NK-92 (cell line): ENCODE data around the gene SBDS.
A peak's percentile ranks its signal among the peaks of the same experiment; 100 is the strongest.
"Not testable (repeated sequence)": the region's sequence is repeated elsewhere in the genome, so short reads cannot be mapped to it uniquely, and the experiment has no call there.

Source experiments
- DNase-seq: peaks from one replicate; lab custom pipeline; 2025; ENCODE audit not compliant: unreplicated experiment; lab: John Stamatoyannopoulos, UW

Gene SBDS

DNA sequence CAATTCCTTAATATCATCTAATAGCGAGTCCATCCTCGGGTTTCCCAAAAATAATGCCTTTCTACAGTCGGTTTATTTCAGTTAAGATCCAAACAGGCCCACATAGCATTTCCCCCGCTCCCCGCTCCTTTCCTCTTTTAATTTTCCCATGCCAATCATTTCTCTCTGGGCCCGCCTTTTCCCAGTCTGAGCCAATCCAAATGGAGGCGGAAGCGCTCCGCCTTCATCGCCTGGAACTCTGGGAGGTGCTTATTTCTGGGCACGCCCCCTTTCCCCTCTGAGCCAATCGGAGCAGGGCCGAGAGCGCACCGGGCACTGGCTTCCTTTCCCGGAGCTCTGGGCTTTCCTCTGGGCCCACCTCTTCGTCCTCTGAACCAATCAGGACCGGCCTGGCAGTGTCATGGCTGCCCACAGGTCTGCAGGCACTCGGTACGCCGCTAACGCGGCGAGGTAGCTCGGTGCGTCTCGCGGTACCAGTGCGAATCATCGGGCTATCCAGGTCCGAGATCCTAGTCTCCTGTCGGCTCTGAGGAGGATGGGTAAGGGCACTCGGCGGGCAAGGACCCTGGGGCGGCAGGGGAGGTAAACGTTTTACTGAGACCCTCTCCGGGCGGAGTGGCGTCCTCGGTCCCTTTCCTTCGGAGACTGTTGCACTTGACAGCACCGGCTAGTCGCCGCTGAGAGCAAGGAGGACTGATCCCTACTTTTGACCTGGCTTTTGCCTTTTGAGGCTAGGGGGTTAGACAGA is 1.2 kb upstream of the SBDS start, which contains the start of gene TYW1:
Gene TYW1 (plus strand): TSS at position 390 of the 748 bp plus-strand sequence. CDS start 146 bp downstream, at position 536.
- peak; percentile 91 for DNase-seq

DNA sequence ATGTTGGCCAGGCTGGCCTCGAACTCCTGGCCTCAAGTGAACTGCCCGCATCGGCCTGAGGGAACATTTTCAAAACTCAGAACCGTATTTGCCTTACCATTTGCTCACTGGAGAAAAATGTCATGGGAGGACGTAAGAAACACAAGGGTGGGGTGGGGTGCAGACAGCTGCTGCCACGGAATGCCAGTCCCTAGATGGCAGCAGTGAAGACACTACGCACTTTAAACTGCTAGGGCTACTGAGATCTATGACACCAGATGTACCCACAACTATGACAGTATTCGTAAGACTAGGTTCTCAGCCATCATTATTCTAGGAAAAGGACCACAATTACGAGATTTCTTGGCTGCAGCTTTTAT is 716 bp downstream of the SBDS start:
- not testable (repeated sequence) for DNase-seq

DNA sequence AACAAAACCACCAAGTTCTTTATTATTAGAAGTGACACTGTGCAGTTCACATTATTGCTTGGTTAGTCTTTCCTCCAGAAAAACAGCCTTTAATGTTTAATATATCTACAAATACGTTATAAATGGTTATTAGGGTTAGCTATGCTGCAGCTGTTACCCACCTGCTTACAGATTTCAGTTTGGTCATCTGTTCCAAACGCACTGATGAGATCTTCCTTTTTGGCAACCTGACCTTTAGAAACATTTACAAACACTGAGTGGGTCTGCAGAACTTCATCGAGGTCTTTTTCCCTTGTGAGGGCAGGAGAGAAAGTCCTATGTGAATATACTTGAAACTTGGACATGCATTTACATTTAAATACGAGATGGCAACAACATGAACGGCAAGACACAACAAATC is 1.3 kb downstream of the SBDS start:
- not testable (repeated sequence) for DNase-seq

DNA sequence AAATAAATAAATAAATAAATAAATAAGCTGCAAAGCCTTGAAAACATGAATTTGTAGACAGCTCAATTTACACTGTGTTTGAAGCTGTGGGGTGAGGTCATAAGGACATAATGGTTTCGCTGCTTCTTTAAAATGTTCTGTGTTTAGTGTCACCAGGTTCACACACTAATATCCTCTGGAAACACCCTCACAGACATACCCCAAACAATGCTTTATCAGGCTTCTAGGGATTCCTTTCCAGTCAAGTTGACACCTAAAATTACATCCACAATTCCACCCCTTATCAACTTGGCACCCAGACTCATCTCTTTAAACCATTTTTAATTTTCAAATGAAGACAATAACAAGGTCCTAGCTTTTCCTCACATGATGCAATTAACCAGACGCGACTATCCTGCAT is 5.8 kb downstream of the SBDS start:
- not testable (repeated sequence) for DNase-seq

DNA sequence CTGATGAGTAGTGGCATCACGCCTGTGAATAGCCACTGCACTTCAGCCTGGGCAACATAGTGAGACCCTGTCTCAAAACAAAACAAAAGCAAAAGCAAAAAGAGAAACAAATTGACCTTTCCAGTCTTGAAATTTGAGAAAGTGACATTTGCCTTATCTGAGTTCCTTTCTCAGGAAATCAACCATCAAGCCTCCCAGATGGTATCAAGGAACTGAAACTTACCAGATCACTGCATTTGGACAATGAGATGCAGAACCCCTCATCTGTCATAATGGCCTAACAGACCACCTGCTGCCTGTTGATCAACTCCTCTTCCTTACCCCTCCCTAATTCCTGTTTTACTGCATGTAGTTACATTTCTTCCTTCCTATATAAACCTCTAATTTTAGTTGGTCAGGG is 15.1 kb downstream of the SBDS start:
- DNase-seq = not testable (repeated sequence)

DNA sequence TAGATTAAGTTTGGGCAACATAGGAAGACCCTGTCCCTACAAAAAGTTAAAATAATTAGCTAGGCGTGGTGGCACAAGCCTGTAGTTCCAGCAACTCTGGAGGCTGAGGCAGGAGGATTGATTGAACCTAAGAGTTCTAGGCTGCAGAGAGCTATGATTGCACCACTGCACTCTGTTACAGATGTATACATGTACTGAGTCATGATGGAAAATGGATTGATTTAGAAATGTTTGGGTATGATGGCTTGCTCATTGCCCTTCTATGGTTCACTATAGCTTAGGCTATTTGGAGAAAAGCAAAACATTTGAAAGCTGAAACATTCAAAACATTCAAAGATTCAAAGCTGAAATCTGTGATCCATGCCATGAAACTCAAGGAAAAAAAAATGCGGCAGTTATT is 16.4 kb downstream of the SBDS start:
- not testable (repeated sequence) for DNase-seq

DNA sequence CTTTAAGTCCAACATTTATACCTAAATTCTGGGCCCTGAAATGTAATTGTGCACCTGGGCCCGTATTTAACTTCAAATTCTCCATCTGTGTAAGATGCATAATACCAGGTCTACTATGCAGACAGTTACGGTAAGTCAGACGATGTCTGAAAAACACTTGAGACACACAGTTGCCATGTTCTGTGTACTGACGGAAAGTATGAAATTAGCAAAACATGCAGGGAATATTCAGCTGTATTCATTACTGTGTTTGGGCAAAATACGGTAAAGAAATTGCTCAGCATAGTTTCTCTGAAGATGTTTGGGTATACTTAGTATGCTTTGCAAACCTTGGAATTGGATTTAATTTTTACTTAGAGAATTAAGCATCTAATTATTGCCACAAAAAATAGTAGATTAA is 17.1 kb downstream of the SBDS start:
- DNase-seq = not testable (repeated sequence)

DNA sequence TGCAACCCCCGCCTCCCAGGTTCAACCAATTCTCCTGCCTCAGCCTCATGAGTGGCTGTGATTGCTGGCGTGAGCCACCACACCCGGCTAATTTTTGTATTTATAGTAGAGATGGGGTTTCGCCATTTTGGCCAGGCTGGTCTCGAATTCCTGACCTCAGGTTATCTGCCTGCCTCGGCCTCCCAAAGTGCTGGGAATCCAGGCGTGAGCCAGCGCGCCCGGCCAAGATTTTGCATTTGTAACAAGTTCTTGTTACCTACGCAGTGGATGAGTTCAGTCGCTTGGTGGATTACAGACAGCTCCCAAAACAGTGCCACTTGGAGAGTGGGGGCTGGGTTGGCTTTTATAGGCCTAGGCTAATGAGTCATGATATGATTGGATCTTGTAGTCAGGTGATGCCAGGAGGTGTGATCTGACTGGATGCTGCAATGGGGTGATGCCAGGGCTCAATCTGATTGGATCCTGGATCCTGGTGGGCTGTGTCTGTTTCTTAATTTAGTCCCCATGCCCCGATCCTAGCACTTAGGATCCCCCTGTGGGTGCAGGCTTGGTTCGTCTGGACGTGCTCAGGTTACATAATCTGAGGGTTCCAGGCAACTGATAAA is 20.3 kb downstream of the SBDS start:
- DNase-seq = no peak

DNA sequence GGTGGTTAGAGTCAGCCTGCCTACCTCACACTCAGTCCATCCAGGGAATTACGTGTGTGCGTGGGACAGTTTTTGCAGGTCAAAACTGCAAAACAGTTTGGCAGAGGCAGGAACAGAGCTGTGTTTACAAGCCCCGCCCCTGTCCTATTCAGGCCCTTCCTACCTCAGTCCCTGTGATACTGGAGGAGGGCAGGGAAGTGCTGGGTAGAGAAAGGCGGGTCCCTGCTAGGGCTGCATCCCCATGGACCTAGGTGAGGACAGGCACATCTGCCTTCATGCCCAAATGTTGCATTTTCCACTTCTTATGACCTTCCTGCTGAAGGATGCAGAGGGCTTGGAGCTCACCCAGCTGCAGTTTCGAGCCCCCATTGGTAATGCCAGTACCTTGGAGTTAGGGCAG is 25.1 kb downstream of the SBDS start:
- DNase-seq = no peak

DNA sequence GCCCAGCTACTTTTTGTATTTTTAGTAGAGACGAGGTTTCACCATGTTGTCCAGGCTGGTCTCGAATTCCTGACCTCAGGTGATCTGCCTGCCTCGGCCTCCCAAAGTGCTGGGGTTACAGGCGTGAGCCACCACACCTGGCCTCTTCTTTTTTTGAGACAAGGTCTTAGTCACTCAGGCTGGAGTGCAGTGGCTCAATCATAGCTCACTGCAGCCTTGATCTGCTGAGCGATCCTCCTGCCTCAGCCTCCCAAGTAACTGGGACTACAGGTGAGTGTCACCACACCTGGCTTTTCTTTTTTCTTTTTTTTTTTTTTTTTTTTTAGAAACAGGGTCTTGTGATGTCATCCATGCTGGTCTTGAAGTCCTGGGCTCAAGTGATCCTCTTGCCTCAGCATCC is 26.4 kb downstream of the SBDS start:
- not testable (repeated sequence) for DNase-seq

DNA sequence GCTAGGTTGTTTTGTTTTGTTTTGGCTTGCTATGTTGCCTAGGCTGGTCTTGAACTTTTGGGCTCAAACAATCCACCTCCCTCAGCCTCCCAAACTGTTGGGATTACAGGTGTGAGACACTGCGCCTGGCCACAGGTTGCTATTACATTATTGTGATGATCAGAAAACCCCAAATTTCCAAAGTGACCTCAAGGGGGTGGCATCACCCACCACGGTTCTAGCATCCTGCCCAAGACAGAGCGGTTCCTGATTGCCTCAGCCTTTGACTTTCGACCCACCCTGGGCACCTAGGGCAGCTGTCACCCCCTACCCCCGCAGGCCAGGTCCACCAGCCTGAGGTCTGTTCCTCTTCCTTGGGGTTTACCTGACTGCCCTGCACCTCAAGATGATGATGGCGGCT is 28.4 kb downstream of the SBDS start:
- DNase-seq = no peak

DNA sequence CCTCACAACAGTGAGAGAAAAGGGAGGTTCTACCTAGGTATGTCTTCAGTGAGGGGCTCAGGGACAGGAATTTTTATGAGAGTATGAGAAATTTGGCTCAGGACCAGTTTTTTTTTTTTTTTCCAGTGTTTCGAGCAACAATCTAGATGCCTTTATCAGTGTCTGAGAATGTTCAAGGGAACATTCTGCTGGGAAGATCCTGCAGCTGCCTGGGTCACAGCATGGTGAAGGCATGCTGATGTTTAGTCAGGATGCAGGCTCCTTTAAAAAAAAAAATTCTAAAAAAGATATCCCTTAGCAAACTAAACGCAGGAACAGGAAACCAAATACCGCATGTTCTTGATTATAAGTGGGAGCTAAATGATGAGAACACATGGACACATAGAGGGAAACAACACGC is 31.0 kb downstream of the SBDS start:
- DNase-seq = no peak

DNA sequence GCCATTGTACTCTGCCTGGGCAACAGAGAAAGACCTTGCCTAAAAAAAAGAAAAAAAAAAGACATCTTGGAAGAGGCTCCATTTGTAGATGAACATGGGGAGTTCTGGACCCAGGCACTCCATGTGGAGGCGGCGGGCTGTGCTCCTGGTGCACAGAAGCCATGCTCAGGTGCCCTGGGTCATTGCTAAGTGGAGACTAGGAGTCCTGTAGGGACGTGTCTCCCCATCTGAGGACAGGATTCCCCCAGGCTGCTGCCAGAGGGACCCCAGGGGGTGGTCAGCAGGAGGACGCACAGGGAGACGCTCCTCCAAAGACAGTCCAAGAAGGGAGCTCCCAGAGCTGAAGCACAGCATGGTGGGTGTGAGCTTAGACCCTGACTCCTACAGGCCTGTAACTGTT is 34.3 kb downstream of the SBDS start:
- DNase-seq = no peak

DNA sequence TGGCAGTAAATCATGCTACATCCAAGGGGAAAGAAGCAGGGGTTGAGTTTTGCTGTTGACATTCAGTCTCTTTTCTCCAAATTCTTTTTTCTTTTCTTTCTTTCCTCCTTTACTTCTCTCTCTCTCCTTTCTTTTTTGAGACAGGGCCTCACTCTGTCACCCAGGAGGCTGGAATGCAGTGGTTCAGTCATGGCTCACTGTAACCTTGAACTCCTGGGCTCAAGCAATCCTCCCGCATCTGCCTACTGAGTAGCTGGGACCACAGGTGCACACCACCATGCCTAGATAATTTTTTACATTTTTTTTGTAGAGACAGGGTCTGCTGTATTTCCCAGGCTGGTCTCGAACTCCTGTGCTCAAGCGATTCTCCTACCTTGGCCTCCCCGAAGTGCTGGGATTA is 35.2 kb downstream of the SBDS start:
- no peak for DNase-seq

DNA sequence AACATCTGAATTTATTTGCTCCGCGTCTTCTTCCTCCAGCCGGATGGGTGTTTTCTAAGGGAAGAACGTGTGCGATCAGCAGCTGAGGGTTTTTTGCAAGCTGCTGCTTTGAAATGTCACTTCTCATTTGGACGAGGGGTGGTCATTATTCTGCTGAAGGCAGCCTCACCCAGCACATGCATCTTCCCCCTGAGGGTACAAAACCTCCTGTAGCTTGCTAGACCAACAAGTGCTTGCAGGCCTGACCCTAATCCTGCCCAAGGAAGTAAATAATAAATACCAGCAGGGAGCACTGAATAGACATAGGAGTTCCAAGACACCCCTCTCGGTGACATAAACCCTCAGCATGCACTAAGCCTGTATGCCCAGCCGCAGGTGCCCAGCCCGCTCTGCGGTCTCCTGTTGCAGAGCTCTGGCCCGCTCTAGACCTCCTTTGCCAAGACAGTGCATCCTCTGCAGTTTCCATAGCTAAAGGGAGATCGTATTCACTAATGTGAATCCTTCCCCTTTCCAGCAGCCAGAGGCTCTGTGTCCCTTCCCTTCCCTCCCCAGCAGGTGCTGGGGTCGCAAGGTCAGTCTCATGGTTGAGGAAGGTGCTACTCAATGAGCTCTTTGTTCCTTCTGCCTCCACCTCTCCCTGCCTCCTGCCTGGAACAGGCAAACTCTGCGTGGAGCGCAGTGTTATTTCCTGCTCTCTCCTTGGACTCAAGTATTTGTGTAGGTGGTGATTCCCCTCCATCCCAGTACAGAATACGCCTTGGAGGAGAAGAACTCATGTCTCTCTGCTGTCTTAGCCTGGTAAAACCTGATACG is 36.6 kb downstream of the SBDS start:
- DNase-seq = no peak

DNA sequence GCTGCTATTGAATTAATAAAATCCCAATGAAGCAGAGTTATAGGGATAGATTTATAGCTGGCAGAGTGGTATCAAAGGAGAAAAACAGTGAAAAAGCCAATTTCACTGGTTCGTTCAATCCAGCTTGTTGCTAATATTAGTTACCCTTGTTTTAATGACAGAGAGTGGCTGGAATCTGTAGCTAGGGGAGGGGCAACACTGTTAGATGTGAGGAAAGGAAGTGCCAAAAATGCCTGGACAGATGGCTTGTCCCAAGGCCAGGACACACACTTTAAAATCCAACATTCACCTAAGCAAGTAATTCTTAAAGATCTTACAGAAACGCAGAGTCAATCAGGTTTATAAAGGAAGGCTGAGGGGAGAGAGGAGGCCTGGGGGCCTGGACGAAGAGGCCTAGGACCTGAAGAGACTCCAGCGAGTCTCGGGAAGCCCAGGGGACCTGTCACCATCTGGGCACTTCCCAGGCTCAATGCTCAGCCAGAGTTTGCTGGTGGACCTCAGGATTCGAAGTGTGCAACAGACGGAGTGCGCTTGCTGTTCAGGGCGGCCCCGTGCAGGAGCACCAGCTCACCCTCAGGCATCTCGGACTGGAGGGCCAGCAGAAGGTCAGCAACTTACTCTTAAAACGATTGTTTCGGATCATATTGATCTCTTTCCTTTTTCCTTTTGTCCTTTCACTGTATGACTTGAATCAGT is 37.6 kb downstream of the SBDS start:
- no peak for DNase-seq

DNA sequence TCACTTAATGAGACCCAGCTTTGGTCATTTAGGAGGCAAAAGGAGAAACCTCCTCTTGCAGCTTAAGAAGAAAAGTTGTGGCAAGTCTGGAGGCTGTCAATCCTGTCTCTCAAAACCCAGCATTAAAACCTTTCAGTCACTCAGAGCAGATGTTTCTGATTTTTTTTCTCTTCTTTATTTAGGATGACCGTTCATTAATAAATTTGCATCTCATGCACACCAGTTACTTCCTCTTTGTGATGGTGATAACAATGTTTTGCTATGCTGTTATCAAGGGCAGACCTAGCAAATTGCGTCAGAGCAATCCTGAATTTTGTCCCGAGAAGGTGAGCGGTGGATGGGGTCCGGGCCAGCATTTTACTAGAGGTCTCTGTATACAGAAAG is 42.4 kb downstream of the SBDS start:
- DNase-seq = no peak

DNA sequence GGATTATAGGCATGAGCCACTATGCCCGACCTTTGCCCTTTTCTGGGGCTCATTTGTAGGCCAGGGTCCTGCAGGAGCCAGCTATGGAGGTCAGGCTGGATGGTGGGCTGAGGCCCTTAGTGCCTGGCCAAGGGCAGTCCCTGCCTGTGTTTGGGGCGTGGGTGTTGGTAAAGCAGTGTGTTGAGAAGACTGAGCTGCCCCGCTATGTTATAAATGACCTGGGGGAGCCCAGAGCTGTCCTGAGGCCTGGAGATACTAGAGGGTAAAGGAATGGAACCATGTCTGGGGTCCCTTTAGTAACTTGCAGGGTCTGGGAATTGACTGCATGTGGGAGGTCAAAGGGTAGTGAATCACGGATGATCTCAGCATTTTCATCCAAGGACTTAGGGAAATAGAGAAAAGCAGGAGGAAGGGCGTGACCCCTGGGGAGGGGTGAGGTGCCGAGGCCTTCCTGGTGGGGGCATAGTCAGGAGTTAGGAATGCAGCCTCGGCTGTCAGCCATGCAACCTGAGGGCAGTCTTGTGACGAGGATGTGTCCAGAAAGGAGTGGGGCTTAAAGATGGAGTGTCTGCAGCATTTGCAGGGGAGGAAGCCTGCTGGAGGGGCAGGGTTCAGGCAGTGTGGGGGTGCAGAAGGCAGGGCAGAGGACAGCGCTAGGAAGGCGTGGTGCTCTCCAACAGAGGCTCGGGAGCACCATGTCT is 42.9 kb downstream of the SBDS start:
- no peak for DNase-seq

DNA sequence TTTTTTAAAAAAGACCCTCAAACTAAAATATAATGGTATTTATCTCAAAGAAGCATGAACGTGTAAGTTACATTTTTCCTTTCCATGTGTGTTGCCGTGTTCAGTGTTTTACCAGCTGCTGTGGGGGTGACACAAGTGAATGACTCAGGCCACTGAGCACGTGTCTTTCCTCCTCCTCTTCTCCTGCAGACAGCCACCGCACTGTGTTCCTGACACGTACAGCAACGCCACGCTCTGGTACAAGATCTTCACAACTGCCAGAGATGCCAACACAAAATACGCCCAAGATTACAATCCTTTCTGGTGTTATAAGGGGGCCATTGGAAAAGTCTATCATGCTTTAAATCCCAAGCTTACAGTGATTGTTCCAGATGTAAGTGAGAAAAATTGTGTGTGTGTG is 44.6 kb downstream of the SBDS start:
- DNase-seq = no peak

DNA sequence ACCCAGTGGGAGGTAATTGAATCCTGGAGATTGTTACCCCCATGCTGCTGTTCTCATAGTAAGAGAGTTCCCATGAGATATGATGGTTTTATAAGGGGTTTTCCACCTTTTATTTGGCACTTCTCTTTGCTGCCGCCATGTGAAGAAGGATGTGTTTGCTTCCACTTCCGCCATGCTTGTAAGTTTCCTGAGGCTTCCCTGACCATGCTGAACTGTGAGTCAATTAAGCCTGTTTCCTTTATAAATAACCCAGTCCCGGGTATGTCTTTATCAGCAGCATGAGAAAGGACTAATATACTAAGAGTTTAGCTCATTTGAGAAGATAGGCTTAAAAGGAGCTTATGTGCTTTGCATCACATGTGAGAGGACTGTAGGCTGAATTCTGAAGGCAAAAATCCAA is 45.1 kb downstream of the SBDS start:
- no peak for DNase-seq
